ENCODE results near the gene TLE5. TPM values are rescaled to one million over a fixed set of nuclear protein-coding genes. Genes with fewer than 3 reads are reported as not detected.

The TLE5 gene
- total and polyA plus RNA-seq, 2 of the 4 experiments (the other 2 are of a cell fraction): 119 to 407 TPM

DNA sequence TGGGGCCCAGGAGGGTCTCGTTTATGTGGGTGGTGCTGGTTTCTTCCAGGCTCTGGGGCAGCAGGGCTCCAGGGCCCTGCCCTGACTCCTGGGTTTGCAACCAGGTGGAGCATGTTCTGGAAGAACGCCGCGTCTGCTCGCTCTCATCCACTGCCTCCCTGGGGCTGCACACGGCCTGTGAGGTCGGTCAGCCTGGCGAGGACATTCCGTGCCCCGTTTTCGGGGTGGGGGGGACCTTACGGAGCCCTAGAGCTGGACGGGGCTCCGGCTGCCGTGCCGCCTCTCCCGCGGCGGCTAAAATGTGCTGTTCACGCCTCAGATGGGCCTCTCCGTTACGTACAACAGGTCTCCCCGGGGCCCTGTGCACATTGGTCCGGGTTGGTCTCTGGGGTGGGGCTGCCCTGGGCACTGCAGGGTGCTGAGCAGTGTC is 35.2 kb upstream of the TLE5 start:
- CTCF ChIA-PET: no interaction called here
- Histone ChIP-seq H2AK9ac (replicated peaks; ENCODE audit: low read depth, low read length, poor library complexity) (peak overlapping the region; percentile 16), H4K5ac (ENCODE audit: low read depth, low read length) (no peak overlapping the region), H2BK5ac (ENCODE audit: low read depth, low read length, poor library complexity, severe bottlenecking) (no peak overlapping the region), H2BK120ac (ENCODE audit: low read depth, low read length) (no peak overlapping the region), H3K36me3 (ENCODE audit: control insufficient read depth, insufficient read depth, low read length) (no peaks in the 10 kb centered on the region), H4K8ac (ENCODE audit: low read depth in 2 of 2, low read length in 2 of 2) (no peak overlapping the region), H3K56ac (ENCODE audit: extremely low read depth, insufficient read depth, low read length) (no peak overlapping the region), H3K9ac (ENCODE audit: low read depth, low read length) (no peak overlapping the region), H4K91ac (ENCODE audit: insufficient read depth, low read depth, low read length) (no peak overlapping the region), H3K9me3 (ENCODE audit: control insufficient read depth, insufficient read depth, low read length) (no peaks in the 10 kb centered on the region), H3K23ac (ENCODE audit: low read depth, low read length) (peak overlapping the region; percentile 58), H3K4ac (ENCODE audit: low read depth, low read length) (no peak overlapping the region), H3K27me3 (ENCODE audit: control insufficient read depth, insufficient read depth, low read length) (no peaks in the 10 kb centered on the region), H3K4me1 (ENCODE audit: control insufficient read depth, insufficient read depth, low read length) (peaks cover 22% of the 10 kb centered on the region), H3K27ac (ENCODE audit: insufficient read depth, low read length) (no peak overlapping the region), H2BK15ac (ENCODE audit: low read depth, low read length) (no peak overlapping the region), H3K14ac (replicated peaks; ENCODE audit: low read depth, low read length) (no peak overlapping the region), H3K18ac (ENCODE audit: low read depth, low read length) (no peak overlapping the region), H3K9me1 (ENCODE audit: insufficient read depth, low read length) (peaks cover 12% of the 10 kb centered on the region; the same call in 1 of the 2 replicates), H4K20me1 (ENCODE audit: insufficient read depth, low read length) (peaks cover 80% of the 10 kb centered on the region), H3K4me3 (ENCODE audit: insufficient read depth, low read depth, low read length) (no peak overlapping the region), H2AFZ (replicated peaks; ENCODE audit: low read length, poor library complexity) (peak overlapping the region; percentile 32), H2AK5ac (ENCODE audit: low read depth, low read length) (no peak overlapping the region), H2BK20ac (ENCODE audit: low read depth, low read length) (no peak overlapping the region), H3K4me2 (ENCODE audit: low read depth, low read length) (peak overlapping the region; percentile 43; the same call in 1 of the 2 replicates), H3K79me1 (ENCODE audit: low read depth in 1 of 2, low read length in 2 of 2) (peaks cover 4 to 69% of the 10 kb centered on the region in 2 experiments; a peak in 3 of 4 replicates)
- intact Hi-C loops (cut with micrococcal nuclease) (no loop called here), dilution Hi-C loops (cut with HindIII; ENCODE audit: low sequenced_read_pairs, unreplicated experiment) (no loop called here), in situ Hi-C loops (cut with MboI; ENCODE audit: low sequenced_read_pairs) (no loop called here)
- no peak for DNase-seq
- POLR2A ChIA-PET (ENCODE audit: unreplicated experiment): interaction anchor here (0.6 kb wide), 1 partner anchor 74 kb away, joined by 3 read pairs; no protein-coding TSS in a partner anchor
- TF ChIP-seq FOS (IDR thresholded peaks at IDR 0.05; ENCODE audit: low read depth, low read length): no peak
- no peak for TF ChIP-seq RFX5 (IDR thresholded peaks at IDR 0.05; ENCODE audit: low read depth, low read length)
- TF ChIP-seq POLR2A (IDR thresholded peaks at IDR 0.05; ENCODE audit: low read depth, low read length): no peak
- TF ChIP-seq, protein P1, sequence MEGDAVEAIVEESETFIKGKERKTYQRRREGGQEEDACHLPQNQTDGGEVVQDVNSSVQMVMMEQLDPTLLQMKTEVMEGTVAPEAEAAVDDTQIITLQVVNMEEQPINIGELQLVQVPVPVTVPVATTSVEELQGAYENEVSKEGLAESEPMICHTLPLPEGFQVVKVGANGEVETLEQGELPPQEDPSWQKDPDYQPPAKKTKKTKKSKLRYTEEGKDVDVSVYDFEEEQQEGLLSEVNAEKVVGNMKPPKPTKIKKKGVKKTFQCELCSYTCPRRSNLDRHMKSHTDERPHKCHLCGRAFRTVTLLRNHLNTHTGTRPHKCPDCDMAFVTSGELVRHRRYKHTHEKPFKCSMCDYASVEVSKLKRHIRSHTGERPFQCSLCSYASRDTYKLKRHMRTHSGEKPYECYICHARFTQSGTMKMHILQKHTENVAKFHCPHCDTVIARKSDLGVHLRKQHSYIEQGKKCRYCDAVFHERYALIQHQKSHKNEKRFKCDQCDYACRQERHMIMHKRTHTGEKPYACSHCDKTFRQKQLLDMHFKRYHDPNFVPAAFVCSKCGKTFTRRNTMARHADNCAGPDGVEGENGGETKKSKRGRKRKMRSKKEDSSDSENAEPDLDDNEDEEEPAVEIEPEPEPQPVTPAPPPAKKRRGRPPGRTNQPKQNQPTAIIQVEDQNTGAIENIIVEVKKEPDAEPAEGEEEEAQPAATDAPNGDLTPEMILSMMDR (conservative IDR thresholded peaks at IDR 0.05; ENCODE audit: low read depth, low read length): no peak
- no peak for TF ChIP-seq MAZ (IDR thresholded peaks at IDR 0.05; ENCODE audit: borderline replicate concordance, low read depth, low read length)
- TF ChIP-seq SMC3 (IDR thresholded peaks at IDR 0.05; ENCODE audit: low read depth, low read length): no peak
- WGBS, 2 experiments (ENCODE audit: extremely low coverage in 2 of 2, insufficient read length in 1 of 2): 92% methylated on average over 18 of the region's 24 CpGs; no CpG with 5 or more reads in 1 of the 2 experiments
- BruUV-seq (replicated peaks): no TSS peak
- no peak for ATAC-seq (ENCODE audit: low read depth)

Data from IMR-90 (cell line).